ENCODE data around the gene MPP4. TPM values are rescaled to one million over a fixed set of nuclear protein-coding genes. Genes with fewer than 3 reads are reported as not detected.

Gene MPP4
- total and polyA plus RNA-seq, 10 of the 15 experiments (the other 5 are each of a cell fraction or from before 2014, with no cell fraction given) = 0.03 to 0.14 (median 0.05) TPM; not detected in 4

- TF ChIP-seq RB1 (IDR thresholded peaks at IDR 0.05; ENCODE audit: borderline replicate concordance) = peak; percentile 65; the same call in 1 of the 2 replicates
- TF ChIP-seq GATAD2B (conservative IDR thresholded peaks at IDR 0.05; ENCODE audit: low read depth) = peak; percentile 71; the same call in 1 of the 2 replicates
- TF ChIP-seq CEBPB (IDR thresholded peaks at IDR 0.05; ENCODE audit: borderline replicate concordance in 1 of 2, low read depth in 2 of 2, low read length in 2 of 2) = no peak
- peak; percentile 75 for TF ChIP-seq SIN3A (IDR thresholded peaks at IDR 0.05; ENCODE audit: low read depth, low read length)
- 0 out of 2 replicates have a peak, but pooled peaks have one; percentile 5 for TF ChIP-seq IRF4 (IDR thresholded peaks at IDR 0.05; ENCODE audit: low read depth, low read length)
- no peak for TF ChIP-seq USF2 (IDR thresholded peaks at IDR 0.05; ENCODE audit: borderline replicate concordance, low read depth, low read length)
- TF ChIP-seq, protein P1, sequence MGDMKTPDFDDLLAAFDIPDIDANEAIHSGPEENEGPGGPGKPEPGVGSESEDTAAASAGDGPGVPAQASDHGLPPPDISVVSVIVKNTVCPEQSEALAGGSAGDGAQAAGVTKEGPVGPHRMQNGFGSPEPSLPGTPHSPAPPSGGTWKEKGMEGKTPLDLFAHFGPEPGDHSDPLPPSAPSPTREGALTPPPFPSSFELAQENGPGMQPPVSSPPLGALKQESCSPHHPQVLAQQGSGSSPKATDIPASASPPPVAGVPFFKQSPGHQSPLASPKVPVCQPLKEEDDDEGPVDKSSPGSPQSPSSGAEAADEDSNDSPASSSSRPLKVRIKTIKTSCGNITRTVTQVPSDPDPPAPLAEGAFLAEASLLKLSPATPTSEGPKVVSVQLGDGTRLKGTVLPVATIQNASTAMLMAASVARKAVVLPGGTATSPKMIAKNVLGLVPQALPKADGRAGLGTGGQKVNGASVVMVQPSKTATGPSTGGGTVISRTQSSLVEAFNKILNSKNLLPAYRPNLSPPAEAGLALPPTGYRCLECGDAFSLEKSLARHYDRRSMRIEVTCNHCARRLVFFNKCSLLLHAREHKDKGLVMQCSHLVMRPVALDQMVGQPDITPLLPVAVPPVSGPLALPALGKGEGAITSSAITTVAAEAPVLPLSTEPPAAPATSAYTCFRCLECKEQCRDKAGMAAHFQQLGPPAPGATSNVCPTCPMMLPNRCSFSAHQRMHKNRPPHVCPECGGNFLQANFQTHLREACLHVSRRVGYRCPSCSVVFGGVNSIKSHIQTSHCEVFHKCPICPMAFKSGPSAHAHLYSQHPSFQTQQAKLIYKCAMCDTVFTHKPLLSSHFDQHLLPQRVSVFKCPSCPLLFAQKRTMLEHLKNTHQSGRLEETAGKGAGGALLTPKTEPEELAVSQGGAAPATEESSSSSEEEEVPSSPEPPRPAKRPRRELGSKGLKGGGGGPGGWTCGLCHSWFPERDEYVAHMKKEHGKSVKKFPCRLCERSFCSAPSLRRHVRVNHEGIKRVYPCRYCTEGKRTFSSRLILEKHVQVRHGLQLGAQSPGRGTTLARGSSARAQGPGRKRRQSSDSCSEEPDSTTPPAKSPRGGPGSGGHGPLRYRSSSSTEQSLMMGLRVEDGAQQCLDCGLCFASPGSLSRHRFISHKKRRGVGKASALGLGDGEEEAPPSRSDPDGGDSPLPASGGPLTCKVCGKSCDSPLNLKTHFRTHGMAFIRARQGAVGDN (IDR thresholded peaks at IDR 0.05) = peak; percentile 66
- peak; percentile 70; the same call in 1 of the 2 replicates for TF ChIP-seq NBN (IDR thresholded peaks at IDR 0.05)
- TF ChIP-seq SREBF2 (IDR thresholded peaks at IDR 0.05; ENCODE audit: low read length) = no peak
- no peak for TF ChIP-seq MYC (IDR thresholded peaks at IDR 0.05; ENCODE audit: insufficient read depth, insufficient read length, insufficient replicate concordance, low read length, severe bottlenecking)
- peak; percentile 85; the same call in 1 of the 2 replicates for TF ChIP-seq CBFB (IDR thresholded peaks at IDR 0.05; ENCODE audit: low read depth)
- peak; percentile 89 for TF ChIP-seq POLR2A (IDR thresholded peaks at IDR 0.05; ENCODE audit: low read depth, low read length)
- no peak for TF ChIP-seq STAT3 (IDR thresholded peaks at IDR 0.05; ENCODE audit: low read depth, low read length)
- TF ChIP-seq, protein P2, sequence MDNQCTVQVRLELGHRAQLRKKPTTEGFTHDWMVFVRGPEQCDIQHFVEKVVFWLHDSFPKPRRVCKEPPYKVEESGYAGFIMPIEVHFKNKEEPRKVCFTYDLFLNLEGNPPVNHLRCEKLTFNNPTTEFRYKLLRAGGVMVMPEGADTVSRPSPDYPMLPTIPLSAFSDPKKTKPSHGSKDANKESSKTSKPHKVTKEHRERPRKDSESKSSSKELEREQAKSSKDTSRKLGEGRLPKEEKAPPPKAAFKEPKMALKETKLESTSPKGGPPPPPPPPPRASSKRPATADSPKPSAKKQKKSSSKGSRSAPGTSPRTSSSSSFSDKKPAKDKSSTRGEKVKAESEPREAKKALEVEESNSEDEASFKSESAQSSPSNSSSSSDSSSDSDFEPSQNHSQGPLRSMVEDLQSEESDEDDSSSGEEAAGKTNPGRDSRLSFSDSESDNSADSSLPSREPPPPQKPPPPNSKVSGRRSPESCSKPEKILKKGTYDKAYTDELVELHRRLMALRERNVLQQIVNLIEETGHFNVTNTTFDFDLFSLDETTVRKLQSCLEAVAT (IDR thresholded peaks at IDR 0.05) = 0 out of 2 replicates have a peak, but pooled peaks have one; percentile 67
- TF ChIP-seq NFYA (IDR thresholded peaks at IDR 0.05; ENCODE audit: borderline replicate concordance, low read depth, low read length) = no peak
- TF ChIP-seq YY1 (IDR thresholded peaks at IDR 0.05; ENCODE audit: low read depth, low read length) = peak; percentile 16
- no peak for TF ChIP-seq TCF7 (IDR thresholded peaks at IDR 0.05; ENCODE audit: borderline replicate concordance)
- TF ChIP-seq GABPA (IDR thresholded peaks at IDR 0.05; ENCODE audit: low read depth) = no peak
- no peak for TF ChIP-seq ZNF217 (IDR thresholded peaks at IDR 0.05)
- TF ChIP-seq YBX1 (IDR thresholded peaks at IDR 0.05) = no peak
- TF ChIP-seq RELA (IDR thresholded peaks at IDR 0.05; ENCODE audit: borderline replicate concordance, partially characterized antibody) = no peak
- TF ChIP-seq KAT2A (conservative IDR thresholded peaks at IDR 0.05; ENCODE audit: control insufficient read depth, low read depth, low read length) = no peak
- TF ChIP-seq ZZZ3 (IDR thresholded peaks at IDR 0.05; ENCODE audit: control insufficient read depth, insufficient read length, low read depth) = no peak
- TF ChIP-seq DPF2 (IDR thresholded peaks at IDR 0.05) = peak; percentile 49; the same call in 1 of the 2 replicates
Observed at GRCh38 chr2:201642579-201643215, 55.7 kb downstream of the MPP4 start (continued).
